ENCODE measurements around the gene VPS4B.
A peak's percentile ranks its signal among the peaks of the same experiment; 100 is the strongest.
"Not testable (repeated sequence)": the region's sequence is repeated elsewhere in the genome, so short reads cannot be mapped to it uniquely, and the experiment has no call there.

Gene VPS4B

GRCh38 chr18:63422087-63422863 lies at the start of gene VPS4B:
VPS4B (minus strand) TSS chr18:63422476; CDS start chr18:63422259, 217 bp downstream.
- peak; percentile 84 to 95 for DNase-seq

DNA sequence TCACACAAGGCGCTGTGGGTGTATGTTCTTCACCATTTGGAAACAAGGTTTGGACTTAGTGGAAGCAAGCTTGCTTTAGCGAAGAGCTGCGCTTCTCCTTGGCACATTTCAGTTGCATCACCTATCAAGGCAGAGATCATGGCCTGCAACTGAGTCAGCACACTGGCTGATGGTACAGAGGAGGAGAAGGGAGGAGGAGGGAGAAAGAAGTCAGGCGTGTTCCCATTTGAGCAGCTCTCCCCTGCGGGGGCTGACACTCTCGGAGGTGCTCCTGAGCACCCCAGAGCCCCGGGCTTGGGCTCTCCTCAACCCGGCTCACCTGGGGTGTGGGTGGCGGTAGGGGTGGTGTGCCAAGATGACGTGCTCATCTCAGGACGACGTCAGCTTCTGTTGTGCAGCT lies 48.5 kb upstream of the VPS4B start:
- DNase-seq = no peak

GRCh38 chr18:63468575-63468974 lies 46.3 kb upstream of the VPS4B start:
- DNase-seq = no peak

GRCh38 chr18:63467699-63468098 lies 45.4 kb upstream of the VPS4B start:
- DNase-seq = no peak

DNA sequence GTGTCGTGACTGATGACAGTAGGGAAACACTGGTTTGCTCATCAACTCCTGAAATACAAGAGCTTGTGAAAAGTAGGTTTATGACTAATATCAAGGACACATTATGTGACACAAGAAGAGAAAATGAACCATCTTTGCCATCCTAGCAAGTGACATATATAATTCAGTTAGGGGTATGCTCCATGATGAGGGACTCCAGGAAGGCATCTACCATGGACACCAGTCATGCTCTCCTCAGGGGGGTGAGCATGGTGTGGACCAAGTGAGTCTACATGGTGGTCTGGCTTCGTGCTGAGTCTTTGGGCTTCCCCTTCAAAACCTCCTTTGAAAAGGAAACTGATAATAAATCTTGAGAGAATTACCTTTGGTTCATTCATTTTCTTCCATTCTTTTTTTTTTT lies 42.8 kb upstream of the VPS4B start:
- no peak for DNase-seq

DNA sequence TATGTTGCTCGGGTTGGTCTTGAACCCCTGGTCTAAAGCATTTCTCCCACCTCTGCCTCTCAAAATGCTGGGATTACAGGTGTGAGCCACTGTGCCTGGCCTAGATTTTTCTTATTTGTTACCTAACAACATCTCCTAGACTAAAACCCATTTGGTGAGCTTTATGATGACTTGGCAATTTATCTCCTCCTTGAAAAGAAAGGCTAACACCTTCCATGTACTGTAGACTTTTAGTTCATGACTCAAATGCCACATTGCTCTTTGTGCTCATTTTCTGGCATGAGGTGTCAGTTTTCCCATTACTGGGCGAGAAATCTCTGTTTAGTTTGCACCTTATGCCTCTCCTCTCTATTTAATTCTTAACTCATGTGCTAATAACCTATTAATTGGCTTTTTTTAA lies 42.2 kb upstream of the VPS4B start:
- DNase-seq = no peak

GRCh38 chr18:63460414-63460813 lies 38.1 kb upstream of the VPS4B start:
- no peak for DNase-seq

GRCh38 chr18:63457977-63458376 lies 35.7 kb upstream of the VPS4B start:
- DNase-seq = no peak

GRCh38 chr18:63454497-63454896 lies 32.2 kb upstream of the VPS4B start:
- DNase-seq = no peak

DNA sequence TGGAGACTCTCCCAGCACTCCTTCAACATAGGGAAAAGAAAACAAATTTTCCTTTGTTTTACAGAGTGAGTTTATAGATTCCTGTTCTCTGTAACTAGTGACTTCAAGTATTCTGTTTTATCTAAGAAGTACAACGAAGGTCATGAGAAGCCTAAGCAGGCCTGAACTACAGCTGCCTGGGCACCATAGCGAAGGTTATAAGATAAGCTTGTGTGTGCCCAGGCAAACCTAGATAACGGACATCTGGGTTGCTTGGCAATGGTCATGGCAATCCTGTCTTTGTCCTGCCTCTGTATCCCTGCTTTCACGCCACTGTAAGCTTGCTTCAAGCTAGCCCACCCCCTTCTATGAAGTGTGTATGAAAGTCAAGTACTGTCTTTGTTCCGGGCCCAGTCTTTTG lies 30.5 kb upstream of the VPS4B start:
- DNase-seq = not testable (repeated sequence)

GRCh38 chr18:63451799-63452660 lies 29.8 kb upstream of the VPS4B start:
- no peak for DNase-seq

GRCh38 chr18:63449426-63449825 lies 27.1 kb upstream of the VPS4B start:
- no peak for DNase-seq

DNA sequence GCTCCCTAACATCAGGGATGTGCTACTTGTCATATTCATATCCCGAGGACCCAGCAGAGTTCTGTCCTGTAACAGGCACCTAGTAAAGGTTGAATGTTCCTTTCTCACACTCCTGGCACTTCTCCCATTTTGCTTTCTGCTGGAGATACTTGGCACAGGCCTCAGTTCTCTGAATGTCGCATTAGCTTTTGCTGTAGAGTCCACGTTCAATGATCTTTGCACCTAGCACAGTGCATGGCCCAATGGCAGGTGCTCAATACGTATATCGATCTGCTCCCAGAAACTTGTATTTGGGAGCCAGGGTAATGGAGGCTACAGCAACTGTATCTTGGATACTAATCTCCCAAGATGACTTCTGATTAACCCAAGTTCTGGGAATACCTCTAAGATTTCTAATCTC lies 24.8 kb upstream of the VPS4B start:
- DNase-seq = no peak

GRCh38 chr18:63446266-63446665 lies 24.0 kb upstream of the VPS4B start:
- DNase-seq = no peak

DNA sequence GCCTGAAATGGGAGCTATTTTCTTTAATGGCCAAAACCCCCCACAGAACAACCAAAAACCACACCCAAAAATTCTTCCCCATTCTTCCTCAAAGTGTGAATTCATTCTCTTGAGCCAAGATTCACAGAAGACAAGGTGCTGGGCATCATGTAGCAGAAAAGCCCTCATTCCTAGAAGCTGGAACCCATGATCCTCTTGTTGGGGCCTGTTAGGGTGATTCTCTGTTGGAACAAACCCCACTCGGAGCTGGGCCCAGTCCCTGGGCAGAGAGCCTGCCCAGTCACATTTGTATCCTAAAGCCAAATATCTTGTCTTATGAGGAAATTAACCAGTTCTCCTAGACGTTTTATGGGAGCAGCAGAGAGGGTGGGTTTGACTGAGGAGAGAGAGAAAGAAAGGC lies 22.8 kb upstream of the VPS4B start:
- no peak for DNase-seq

DNA sequence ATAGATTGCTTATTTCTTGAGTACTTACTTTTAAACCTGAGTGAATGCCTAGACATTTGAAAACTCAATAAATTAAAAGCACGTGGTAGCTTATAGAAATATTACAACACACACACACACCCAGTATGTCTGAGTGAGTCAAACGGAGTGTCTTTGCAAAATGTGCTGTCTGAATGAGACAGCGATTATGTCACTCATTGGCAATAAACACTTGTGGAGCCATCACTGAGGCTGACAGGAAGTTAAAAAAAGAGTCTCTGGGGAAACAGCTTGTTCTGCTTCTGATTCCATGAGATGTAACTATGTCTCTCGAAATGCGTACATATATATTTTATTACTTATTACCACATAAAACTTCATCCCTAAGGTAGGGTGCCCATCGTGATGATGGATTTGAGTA lies 22.3 kb upstream of the VPS4B start:
- no peak for DNase-seq

- no peak for DNase-seq
These were observed 21.6 kb upstream of the VPS4B start for GRCh38 chr18:63443829-63444228.

- DNase-seq = no peak
These were observed 18.6 kb upstream of the VPS4B start for GRCh38 chr18:63440881-63441280.

DNA sequence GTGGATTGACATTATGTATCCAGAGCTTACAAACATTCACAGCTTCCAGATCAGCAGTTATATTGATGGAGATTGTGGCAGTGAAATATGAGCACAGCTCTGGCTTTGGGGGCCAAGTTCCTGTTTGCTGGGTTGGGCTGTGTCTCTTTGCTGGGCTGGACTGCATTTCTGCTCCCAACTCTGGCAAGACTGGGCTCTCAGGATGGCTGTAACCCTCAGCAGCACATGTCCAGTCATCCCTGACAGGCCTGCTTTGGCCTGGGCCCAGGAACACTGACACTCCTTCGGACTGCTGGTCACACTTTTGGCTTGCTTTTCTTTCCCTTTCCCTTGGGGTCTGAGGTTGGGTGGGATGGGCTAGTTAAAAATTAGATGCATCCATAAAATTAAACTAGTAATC lies 17.9 kb upstream of the VPS4B start:
- DNase-seq = no peak

DNA sequence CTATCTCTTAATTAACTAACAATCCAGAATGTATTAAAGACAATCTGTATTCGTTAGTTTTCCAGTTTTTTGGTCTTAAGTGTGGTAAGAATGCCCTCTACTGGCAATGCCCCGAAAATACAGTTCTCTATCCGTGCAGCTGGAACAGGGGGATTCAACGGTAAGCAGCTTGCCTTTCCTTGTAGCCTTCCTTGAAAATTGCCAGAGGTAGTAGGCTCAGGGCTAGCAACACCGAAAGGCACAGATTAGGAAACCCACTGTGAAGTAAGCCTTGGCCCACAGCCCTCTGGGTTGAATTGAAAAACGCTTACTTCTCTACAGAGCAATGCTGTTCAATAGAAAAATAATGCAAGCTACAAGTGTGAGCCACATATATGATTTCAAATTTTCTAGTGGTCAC lies 17.1 kb upstream of the VPS4B start:
- peak in 1 of 2 experiments; percentile 19 for DNase-seq

GRCh38 chr18:63438181-63438580 lies 15.9 kb upstream of the VPS4B start:
- no peak for DNase-seq

- no peak for DNase-seq
These were observed 11.1 kb upstream of the VPS4B start for GRCh38 chr18:63433334-63433866.

DNA sequence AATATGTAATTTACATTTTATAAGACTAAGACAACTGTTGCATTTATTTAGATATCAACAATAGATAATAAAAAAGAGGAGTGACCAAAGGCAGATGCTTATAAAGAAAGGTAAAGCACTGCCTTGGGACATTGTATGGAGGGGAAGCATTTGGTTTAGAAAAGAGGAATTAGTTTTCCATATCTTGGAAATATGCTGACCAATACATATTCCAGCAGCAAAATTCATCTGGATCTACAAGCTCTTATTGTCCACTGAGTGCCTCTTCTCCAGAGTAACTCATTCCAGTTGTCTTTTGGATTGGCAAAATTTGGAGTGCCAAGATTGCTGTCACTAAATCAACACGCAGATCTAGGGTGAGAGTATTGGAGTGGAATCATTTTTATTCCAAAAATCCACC lies 8.9 kb upstream of the VPS4B start:
- DNase-seq = no peak

- DNase-seq = no peak
These were observed 8.2 kb upstream of the VPS4B start for GRCh38 chr18:63430526-63430925.

Measured in SW 1271 (cell line).